ENCODE measurements around the gene SPON1.

GRCh38 chr11:14041565-14041964 lies 79.0 kb downstream of the SPON1 start:
- TF ChIP-seq CTCF (conservative IDR thresholded peaks at IDR 0.05; ENCODE audit: low read depth, low read length): no peak
- TF ChIP-seq EZH2 (IDR thresholded peaks at IDR 0.05; ENCODE audit: low read length, unreplicated experiment): no peak
- no peak for TF ChIP-seq EZH2phosphoT487 (IDR thresholded peaks at IDR 0.05; ENCODE audit: borderline replicate concordance, low read length)
